B cell (primary cell): ENCODE data around the gene ZG16. TPM values are rescaled to one million over a fixed set of nuclear protein-coding genes. Genes with fewer than 3 reads are reported as not detected.

Experiments
- ATAC-seq: fragments of 200-7000 bp; cut with Tn5 transposase; one replicate; pipeline ENCODE4 v1.10.0; 2021; ENCODE audit warnings: low read depth, mild to moderate bottlenecking, moderate number of reproducible peaks, moderate library complexity
- CTCF ChIA-PET: fragments of 350-600 bp; sonication (Branson Sonifier 250); formaldehyde crosslinking; loops from one replicate; lab custom pipeline; 2021; ENCODE audit warnings: antibody characterized with exemption, inconsistent platforms; lab: Charles Lee
- POLR2A ChIA-PET: fragments of 350-600 bp; sonication (Branson Sonifier 250); formaldehyde crosslinking; loops from one replicate; lab custom pipeline; 2021; ENCODE audit warnings: antibody characterized with exemption; lab: Charles Lee
- DNase-seq: peaks from one replicate; pipeline ENCODE4 v3.0.0; 2013
- H2AFZ ChIP-seq: 2 replicates; pipeline ENCODE4 v1.6.1; 2012; ENCODE audit warnings: mild to moderate bottlenecking, low read depth, low read length; ENCODE audit not compliant: insufficient read depth, poor library complexity, severe bottlenecking
- H3K27ac ChIP-seq, 2 donors: 1 replicate in 1 of 2; 2 replicates in 1 of 2; pipeline ENCODE4 v1.5.1; 2012 to 2013; ENCODE audit warnings: low read length in 2 of 2, mild to moderate bottlenecking in 2 of 2, moderate library complexity in 1 of 2
- H3K27me3 ChIP-seq, 4 experiments: fragments of 200-600 bp in 1 of 4; sonication (generic) in 1 of 4; replicated peaks in 1 of 4; 1 replicate in 2 of 4; 2 replicates in 2 of 4; pipeline versions ENCODE4 v1.6.1 to v1.7.0; 2013 to 2016; ENCODE audit warnings: low read length in 3 of 4, mild to moderate bottlenecking in 2 of 4, mixed read lengths in 1 of 4, moderate library complexity in 1 of 4; ENCODE audit not compliant: insufficient read depth in 4 of 4, control insufficient read depth in 3 of 4; ENCODE audit errors: control extremely low read depth in 1 of 4
- H3K36me3 ChIP-seq, 2 experiments: replicated peaks in 1 of 2; 1 replicate in 1 of 2; 2 replicates in 1 of 2; pipeline versions ENCODE4 v1.6.1 to v1.7.1; 2013; ENCODE audit warnings: low read length in 1 of 2; ENCODE audit not compliant: insufficient read depth in 2 of 2, control insufficient read depth in 1 of 2; ENCODE audit errors: control extremely low read depth in 1 of 2, extremely low read depth in 1 of 2
- H3K4me1 ChIP-seq, 2 donors: fragments of 200-600 bp in 1 of 2; sonication (generic) in 1 of 2; 1 replicate in 1 of 2; 2 replicates in 1 of 2; pipeline versions ENCODE4 v1.5.1 to v1.6.1; 2013 to 2017; ENCODE audit warnings: low read length in 2 of 2; ENCODE audit not compliant: control insufficient read depth in 2 of 2, insufficient read depth in 2 of 2
- H3K4me2 ChIP-seq: replicated peaks from 2 replicates; pipeline ENCODE3; 2012; ENCODE audit warnings: mild to moderate bottlenecking, low read depth, low read length; ENCODE audit not compliant: poor library complexity, severe bottlenecking
- H3K4me3 ChIP-seq, 5 experiments: fragments of 200-600 bp in 1 of 5; sonication (generic) in 1 of 5; 1 replicate in 3 of 5; 2 replicates in 2 of 5; pipeline versions ENCODE4 v1.5.1 to v1.7.0; 2011 to 2016; ENCODE audit warnings: low read length in 4 of 5, mild to moderate bottlenecking in 4 of 5, low read depth in 2 of 5, control low read depth in 1 of 5, moderate library complexity in 1 of 5; ENCODE audit not compliant: insufficient read depth in 1 of 5; ENCODE audit errors: control extremely low read depth in 1 of 5, extremely low read depth in 1 of 5
- H3K79me2 ChIP-seq: fragments of 200-600 bp; sonication (generic); one replicate; pipeline ENCODE4 v1.6.0; 2016; ENCODE audit warnings: low read length; ENCODE audit not compliant: control insufficient read depth, insufficient read depth
- H3K9ac ChIP-seq: fragments of 200-600 bp; sonication (generic); 2 replicates; pipeline ENCODE4 v1.6.1; 2017; ENCODE audit warnings: mild to moderate bottlenecking, low read length, moderate library complexity
- H3K9me3 ChIP-seq, 3 donors: one replicate each; pipeline versions ENCODE4 v1.6.1 to v1.7.1; 2013; ENCODE audit warnings: low read length in 2 of 3; ENCODE audit not compliant: control insufficient read depth in 2 of 3, insufficient read depth in 1 of 3; ENCODE audit errors: control extremely low read depth in 1 of 3
- H4K20me1 ChIP-seq: 2 replicates; pipeline ENCODE4 v1.6.0; 2012; ENCODE audit warnings: mild to moderate bottlenecking, low read length; ENCODE audit not compliant: insufficient read depth, control insufficient read depth, poor library complexity, severe bottlenecking
- H3K27ac Mint-ChIP-seq: one replicate; pipeline ENCODE4 v1.8.0; 2021; ENCODE audit warnings: mixed read lengths
- H3K27me3 Mint-ChIP-seq: one replicate; pipeline ENCODE4 v1.8.0; 2021; ENCODE audit warnings: mixed read lengths
- H3K4me1 Mint-ChIP-seq: one replicate; pipeline ENCODE4 v1.8.0; 2021; ENCODE audit warnings: mixed read lengths
- H3K4me3 Mint-ChIP-seq: one replicate; pipeline ENCODE4 v1.8.0; 2021; ENCODE audit warnings: mixed read lengths
- H3K9me3 Mint-ChIP-seq: one replicate; pipeline ENCODE4 v1.8.0; 2022; ENCODE audit warnings: mixed read lengths; ENCODE audit not compliant: insufficient read depth
- CTCF ChIP-seq: fragments of 200-600 bp; IDR thresholded peaks from one replicate; pipeline ENCODE4 v1.8.0; 2022; ENCODE audit warnings: antibody characterized with exemption, mild to moderate bottlenecking
- EZH2 ChIP-seq: IDR thresholded peaks from 2 replicates; pipeline ENCODE4 v1.6.1; 2012; ENCODE audit warnings: borderline replicate concordance, low read depth, mild to moderate bottlenecking, moderate library complexity, low read length; ENCODE audit not compliant: insufficient read depth, poor library complexity, severe bottlenecking
- WGBS: methylation state at CpG from one replicate; pipeline ENCODE4 v1.1.5; 2013; ENCODE audit warnings: missing lambda C conversion rate; ENCODE audit not compliant: insufficient coverage; 5-methylcytosine and 5-hydroxymethylcytosine counted together
- intact Hi-C: fragments of 100-400 bp; cut with micrococcal nuclease; formaldehyde crosslinking; loops from one replicate; pipeline ENCODE4 v1.10.0; 2022
- polyA plus RNA-seq: library from polyadenylated mRNA; depleted of rRNA; stranded (reverse); fragments of >200 nt; gene quantifications from 2 replicates; pipeline ENCODE4 v1.2.3, GENCODE V29; 2012
- total RNA-seq, 2 donors: library from RNA; stranded (reverse); fragments of 120-200 nt in 1 of 2; gene quantifications; 1 replicate in 1 of 2; 2 replicates in 1 of 2; pipeline versions ENCODE4 v1.2.3 to v1.2.4, GENCODE V29; 2013 to 2022

The ZG16 gene
- total and polyA plus RNA-seq, 2 donors (not counting 1 experiment from before 2014, with no cell fraction given): 0.06 TPM; not detected in 1

GRCh38 chr16:29808219-29808900 is 30.3 kb downstream of the ZG16 start:
- Histone ChIP-seq H3K36me3 (peaks cover 2 to 18% of the 10 kb centered on the region in 2 experiments), H2AFZ (peak overlapping the region; percentile 62)

More at GRCh38 chr16:29808219-29808900, 30.3 kb downstream of the ZG16 start:
- peak overlapping the region; percentile 99 for H3K4me2 ChIP-seq
- no peak for ATAC-seq
- H3K27ac ChIP-seq: peak overlapping the region; percentile 68 to 89
- peaks cover 0 to 5% (median 0%) of the 10 kb centered on the region in 3 donors for H3K9me3 ChIP-seq
- H3K4me1 Mint-ChIP-seq: peaks cover 59% of the 10 kb centered on the region
- no peak for DNase-seq
- TF ChIP-seq CTCF (no peak), EZH2 (no peak)
- peak overlapping the region; percentile 94 for H3K27ac Mint-ChIP-seq
- H3K27me3 Mint-ChIP-seq: no peaks in the 10 kb centered on the region
- H4K20me1 ChIP-seq: peaks cover 39% of the 10 kb centered on the region
- peaks cover 63 to 69% of the 10 kb centered on the region in 2 donors for H3K4me1 ChIP-seq
- peak overlapping the region in 4 of 5 experiments; percentile 32 to 68 (median 55) for H3K4me3 ChIP-seq
- ChIA-PET POLR2A (interaction anchor here (1.0 to 2.8 kb wide), 7 partner anchors 8 to 257 kb away, joined by 3 to 31 read pairs (median 7); partner anchors contain the start of genes ALDOA, KCTD13 and PAGR1), CTCF (interaction anchor here (0.7 to 3.8 kb wide), 19 partner anchors 10 to 198 kb away, joined by 3 to 66 read pairs (median 5); partner anchors contain the start of genes KIF22, MVP, PAGR1 and TAOK2)
- H3K27me3 ChIP-seq: peaks cover 0 to 13% (median 5%) of the 10 kb centered on the region in 4 experiments
- WGBS: 74% methylated on average over 22 of the region's 25 CpGs
- intact Hi-C loops: loop anchor here (5.0 kb wide), 1 partner anchor 106 kb away; no protein-coding TSS in a partner anchor
- peak overlapping the region; percentile 63 for H3K9ac ChIP-seq
- peaks cover 37% of the 10 kb centered on the region for H3K79me2 ChIP-seq
- H3K4me3 Mint-ChIP-seq: peak overlapping the region; percentile 93
- H3K9me3 Mint-ChIP-seq: no peaks in the 10 kb centered on the region
